Brain microvascular endothelial cell (primary cell): ENCODE results near the gene NGLY1.

ENCODE experiments used
- DNase-seq: peaks from one replicate; pipeline ENCODE4 v3.0.0-alpha.2; 2020
- H3K27ac ChIP-seq: fragments of 250-450 bp; sonication (Bioruptor Pico); 2 replicates; pipeline ENCODE4 v1.5.1; 2020; ENCODE audit warnings: mild to moderate bottlenecking, moderate library complexity
- H3K27me3 ChIP-seq: fragments of 250-450 bp; sonication (Bioruptor Pico); replicated peaks from 2 replicates; pipeline ENCODE4 v1.5.1; 2020; ENCODE audit warnings: mild to moderate bottlenecking
- H3K36me3 ChIP-seq: fragments of 250-450 bp; sonication (Bioruptor Pico); replicated peaks from 2 replicates; pipeline ENCODE4 v1.5.1; 2020; ENCODE audit warnings: mild to moderate bottlenecking
- H3K4me3 ChIP-seq: 2 replicates; pipeline ENCODE4 v1.5.1; 2011; ENCODE audit warnings: low read depth, mild to moderate bottlenecking, control low read depth, low read length, moderate library complexity
- CTCF ChIP-seq: IDR thresholded peaks from 2 replicates; pipeline ENCODE4 v1.5.1; 2011; ENCODE audit warnings: low read depth, mild to moderate bottlenecking, moderate library complexity, low read length, control low read depth, inconsistent platforms; ENCODE audit errors: missing control alignments
- in situ Hi-C: cut with HindIII; loops from 2 replicates; pipeline ENCODE4 v1.10.0; 2017; ENCODE audit warnings: low sequenced_read_pairs, low pct_ligation_motif_present

The NGLY1 gene

GRCh38 chr3:25679166-25679565, 104.1 kb downstream of the NGLY1 start:
- TF ChIP-seq CTCF: no peak
- Histone ChIP-seq H3K36me3 (no peaks in the 10 kb centered on the region), H3K4me3 (no peak overlapping the region), H3K27me3 (no peaks in the 10 kb centered on the region), H3K27ac (no peak overlapping the region)
- no peak for DNase-seq
- in situ Hi-C loops: no loop called here

- no peaks in the 10 kb centered on the region for H3K36me3 ChIP-seq
- no peak overlapping the region for H3K4me3 ChIP-seq
- no peak for DNase-seq
- TF ChIP-seq CTCF: no peak
- in situ Hi-C loops: no loop called here
- H3K27ac ChIP-seq: no peak overlapping the region
- H3K27me3 ChIP-seq: no peaks in the 10 kb centered on the region
Observed at GRCh38 chr3:25678581-25678980, 104.7 kb downstream of the NGLY1 start.

- in situ Hi-C loops: no loop called here
Observed at GRCh38 chr3:25677121-25677520, 106.1 kb downstream of the NGLY1 start.

GRCh38 chr3:25674670-25675069, 108.6 kb downstream of the NGLY1 start:
- in situ Hi-C loops: no loop called here
- no peak overlapping the region for H3K27ac ChIP-seq

More at GRCh38 chr3:25677121-25677520, 106.1 kb downstream of the NGLY1 start:
- H3K36me3 ChIP-seq: no peaks in the 10 kb centered on the region
- no peak for DNase-seq
- no peak for TF ChIP-seq CTCF
- no peaks in the 10 kb centered on the region for H3K27me3 ChIP-seq
- H3K27ac ChIP-seq: no peak overlapping the region
- no peak overlapping the region for H3K4me3 ChIP-seq

DNA sequence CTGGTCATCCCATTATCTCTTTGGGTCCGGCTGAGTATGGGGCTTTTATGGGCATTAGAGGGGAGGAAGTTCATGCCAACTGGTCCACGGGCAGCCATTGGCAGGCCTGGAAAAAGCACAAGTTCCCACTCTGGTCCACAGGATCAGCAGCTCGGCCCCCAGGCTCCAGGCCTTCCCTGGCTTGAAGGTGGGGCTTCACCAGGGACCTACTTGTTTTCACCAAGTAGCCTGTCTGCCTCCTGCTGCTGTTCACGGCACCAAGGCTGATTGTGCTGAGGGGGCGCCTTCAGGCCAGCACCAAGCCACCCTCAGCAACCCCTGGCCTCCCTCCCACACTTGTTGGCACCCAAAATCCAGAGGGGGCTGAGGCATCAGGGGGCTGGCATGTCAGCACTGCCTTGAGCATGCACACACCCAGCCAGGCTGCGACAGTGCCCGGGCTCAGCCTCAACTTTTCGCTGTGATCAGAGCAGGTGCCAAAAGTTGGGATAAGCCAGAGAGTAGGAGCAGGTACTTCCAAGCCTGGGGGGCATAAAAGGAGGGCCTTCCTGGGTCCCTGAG, 109.4 kb downstream of the NGLY1 start:
- H3K4me3 ChIP-seq: no peak overlapping the region
- TF ChIP-seq CTCF: no peak
- H3K36me3 ChIP-seq: no peaks in the 10 kb centered on the region
- in situ Hi-C loops: no loop called here
- no peak overlapping the region for H3K27ac ChIP-seq
- no peak for DNase-seq
- no peaks in the 10 kb centered on the region for H3K27me3 ChIP-seq

More at GRCh38 chr3:25674670-25675069, 108.6 kb downstream of the NGLY1 start:
- no peak for DNase-seq
- H3K4me3 ChIP-seq: no peak overlapping the region
- no peaks in the 10 kb centered on the region for H3K27me3 ChIP-seq
- no peaks in the 10 kb centered on the region for H3K36me3 ChIP-seq
- TF ChIP-seq CTCF: no peak
